Measurements from ENCODE around the gene LNPEP. TPM values are rescaled to one million over a fixed set of nuclear protein-coding genes. Genes with fewer than 3 reads are reported as not detected.

Gene LNPEP
- total and polyA plus RNA-seq, 2 of the 13 experiments (the other 11 are each of a cell fraction or from before 2014, with no cell fraction given): 8.0 to 16.9 TPM

GRCh38 chr5:96934708-96935558 is 947 bp upstream of the LNPEP start:
- ATAC-seq: peak; percentile 84
- BruUV-seq (replicated peaks): no TSS peak
- FAIRE-seq: no peak
- peak overlapping the region; percentile 68 to 84 (median 73) for H3K4me3 ChIP-seq (replicated peaks in 1 of 3; ENCODE audit: insufficient read depth in 1 of 3, low read depth in 2 of 3, low read length in 3 of 3)
- H3K4me1 ChIP-seq (ENCODE audit: insufficient read depth, low read length): peaks cover 31% of the 10 kb centered on the region
- peak; percentile 88 for DNase-seq (ENCODE audit: low spot score)
- no peaks in the 10 kb centered on the region for H3K36me3 ChIP-seq (replicated peaks in 1 of 2; ENCODE audit: control insufficient read depth in 1 of 2, insufficient read depth in 2 of 2, low read length in 2 of 2)
- H3K9ac ChIP-seq (ENCODE audit: insufficient read depth, low read depth, low read length): peak overlapping the region; percentile 78
- ChIA-PET POLR2A (interaction anchor here (1.0 to 1.6 kb wide), 2 partner anchors 59 to 154 kb away, joined by 3 to 12 read pairs; partner anchors contain the start of gene ERAP2), CTCF (ENCODE audit: low intra/inter-chr PET ratio, low total read pairs) (interaction anchor here (1.3 kb wide), 1 partner anchor 66 kb away, joined by 3 read pairs; no protein-coding TSS in a partner anchor)
- peak overlapping the region; percentile 88 for H3K4me2 ChIP-seq (ENCODE audit: low read depth, low read length)
- in situ Hi-C loops (cut with HindIII; ENCODE audit: extremely low pct_ligation_motif_present, low pct_unique_long_range_greater_than_20kb): no loop called here
- no peaks in the 10 kb centered on the region for H3K9me3 ChIP-seq (ENCODE audit: low read length)
- 0% methylated on average over 11 of the region's 80 CpGs for WGBS (ENCODE audit: low lambda C conversion rate)
- H3K27ac ChIP-seq (ENCODE audit: extremely low read length, insufficient read depth, low read length): peak overlapping the region; percentile 95
- no peaks in the 10 kb centered on the region for H4K20me1 ChIP-seq (ENCODE audit: insufficient read depth, low read length)
- H3K27me3 ChIP-seq (ENCODE audit: control insufficient read depth in 1 of 2, insufficient read depth in 2 of 2, low read length in 2 of 2): no peaks in the 10 kb centered on the region
- H3K79me2 ChIP-seq (ENCODE audit: insufficient read depth, low read length): peaks cover 31% of the 10 kb centered on the region
- intact Hi-C loops (cut with micrococcal nuclease; ENCODE audit: unreplicated experiment): loop anchor here (1.0 to 5.0 kb wide), 4 partner anchors 59 to 128 kb away; partner anchors contain the start of genes ERAP1 and ERAP2
- H2AFZ ChIP-seq (ENCODE audit: low read length): peak overlapping the region; percentile 64
- no peak for TF ChIP-seq ZKSCAN5 (CRISPR knock-in tag; IDR thresholded peaks at IDR 0.05)
- no peak for TF ChIP-seq CC2D1A (CRISPR knock-in tag; IDR thresholded peaks at IDR 0.05)
- TF ChIP-seq HMGA1 (CRISPR knock-in tag; conservative IDR thresholded peaks at IDR 0.05): no peak
- no peak; the same call in 1 of the 2 replicates for TF ChIP-seq HOXD1 (CRISPR knock-in tag; IDR thresholded peaks at IDR 0.05)
- TF ChIP-seq HBP1 (CRISPR knock-in tag; IDR thresholded peaks at IDR 0.05; ENCODE audit: low read depth): no peak; the same call in 1 of the 2 replicates
- peak; percentile 60; the same call in 2 of the 3 replicates for TF ChIP-seq MXI1 (IDR thresholded peaks at IDR 0.05; ENCODE audit: borderline replicate concordance, low read depth, low read length)
- TF ChIP-seq NR3C1 (CRISPR knock-in tag; IDR thresholded peaks at IDR 0.05): no peak
- no peak for TF ChIP-seq GZF1 (CRISPR knock-in tag; IDR thresholded peaks at IDR 0.05)
- TF ChIP-seq SCMH1 (CRISPR knock-in tag; IDR thresholded peaks at IDR 0.05; ENCODE audit: borderline replicate concordance): no peak
- TF ChIP-seq ZNF569 (CRISPR knock-in tag; IDR thresholded peaks at IDR 0.05; ENCODE audit: borderline replicate concordance): no peak
- TF ChIP-seq ZNF280B (CRISPR knock-in tag; IDR thresholded peaks at IDR 0.05; ENCODE audit: borderline replicate concordance): peak; percentile 77; the same call in 1 of the 2 replicates
- TF ChIP-seq ISX (CRISPR knock-in tag; conservative IDR thresholded peaks at IDR 0.05): no peak; the same call in 1 of the 2 replicates
- peak; percentile 59 for TF ChIP-seq ELF3 (CRISPR knock-in tag; IDR thresholded peaks at IDR 0.05)
- TF ChIP-seq FOXJ3 (CRISPR knock-in tag; IDR thresholded peaks at IDR 0.05; ENCODE audit: borderline replicate concordance): no peak
- peak; percentile 14; the same call in 1 of the 2 replicates for TF ChIP-seq ZC3H13 (CRISPR knock-in tag; IDR thresholded peaks at IDR 0.05)
- TF ChIP-seq THAP11 (CRISPR knock-in tag; IDR thresholded peaks at IDR 0.05): peak; percentile 79
- TF ChIP-seq ZNF138 (CRISPR knock-in tag; IDR thresholded peaks at IDR 0.05; ENCODE audit: low read depth): peak; percentile 26; the same call in 1 of the 2 replicates
- no peak for TF ChIP-seq GATA4 (IDR thresholded peaks at IDR 0.05; ENCODE audit: borderline replicate concordance, low read depth)
- TF ChIP-seq CCAR2 (optimal IDR thresholded peaks at IDR 0.05; ENCODE audit: low read depth, low read length): peak; percentile 84
- no peak for TF ChIP-seq CSRNP2 (CRISPR knock-in tag; conservative IDR thresholded peaks at IDR 0.05; ENCODE audit: low read depth)

Measured in HepG2 (cell line).